ENCODE results near the gene CFC1. TPM values are rescaled to one million over a fixed set of nuclear protein-coding genes. Genes with fewer than 3 reads are reported as not detected.
A peak's percentile ranks its signal among the peaks of the same experiment; 100 is the strongest.
"Not testable (repeated sequence)": the region's sequence is repeated elsewhere in the genome, so short reads cannot be mapped to it uniquely, and the experiment has no call there.

The CFC1 gene
- total RNA-seq, 5 donors from 2014 or later (not counting 1 experiment from before 2014, with no cell fraction given), result not detected

DNA sequence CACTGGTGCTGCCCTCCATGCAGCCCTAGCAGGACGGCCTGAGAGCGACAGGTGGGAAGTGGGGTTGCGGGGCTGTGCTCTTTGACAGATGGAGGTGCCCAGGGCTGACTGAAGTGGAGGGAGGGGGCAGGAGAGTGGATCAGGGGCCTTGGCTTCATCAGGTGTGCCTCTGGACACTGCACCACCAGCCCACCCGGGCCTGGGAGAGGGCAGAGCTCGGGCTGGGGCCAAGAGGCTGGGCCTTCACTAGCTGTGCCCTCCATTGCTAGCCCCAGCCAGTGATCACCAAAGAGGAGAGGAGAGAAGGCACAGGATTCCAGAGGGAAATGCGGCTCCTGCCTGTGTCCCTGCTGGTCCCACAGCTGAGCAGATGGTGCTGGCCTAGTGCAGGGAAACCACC lies 2.6 kb downstream of the CFC1 start:
- CTCF ChIA-PET; H3K4me1 Mint-ChIP-seq; H3K4me3 Mint-ChIP-seq; DNase-seq; H3K27ac Mint-ChIP-seq; H3K27me3 Mint-ChIP-seq; H3K27me3 ChIP-seq (replicated peaks in 1 of 2; ENCODE audit: control insufficient read depth in 2 of 2, extremely low read depth in 1 of 2, insufficient read depth in 2 of 2, low read length in 1 of 2); H3K36me3 Mint-ChIP-seq; H3K27ac ChIP-seq (ENCODE audit: low read length); ATAC-seq (replicated peaks in 1 of 4); H3K9me3 ChIP-seq; H3K36me3 ChIP-seq (ENCODE audit: control insufficient read depth in 2 of 2, extremely low read depth in 1 of 2, insufficient read depth in 1 of 2, low read length in 1 of 2); H3K4me1 ChIP-seq (ENCODE audit: control insufficient read depth in 1 of 2, extremely low read depth in 1 of 2, insufficient read depth in 2 of 2, low read length in 2 of 2); H3K4me3 ChIP-seq (ENCODE audit: control insufficient read depth in 1 of 2, extremely low read depth in 1 of 2, low read length in 1 of 2); H3K9me3 Mint-ChIP-seq; POLR2A ChIA-PET: not testable (repeated sequence)
- WGBS (ENCODE audit: insufficient coverage), result no CpG with 5 or more reads among the region's 6 CpGs

DNA sequence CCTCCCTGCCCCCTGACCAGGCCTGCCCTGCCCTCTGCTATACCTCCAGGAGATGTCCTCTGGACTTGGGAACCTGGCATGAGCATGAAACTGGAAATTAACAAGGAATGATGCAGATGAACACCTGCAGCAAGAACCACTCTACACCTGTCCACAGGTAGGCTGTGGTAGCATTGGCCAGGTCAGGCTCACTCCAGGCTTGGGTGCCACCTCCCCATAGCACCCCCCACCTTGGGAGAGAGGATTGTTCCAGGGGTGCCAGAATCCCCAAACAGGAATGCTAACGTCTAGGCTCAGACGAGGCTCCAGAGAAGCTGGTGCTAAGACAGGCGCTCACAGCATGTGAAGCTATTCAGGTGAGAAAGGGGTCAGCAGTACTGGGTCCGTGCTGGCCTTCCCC lies 5.4 kb downstream of the CFC1 start:
- H3K27me3 Mint-ChIP-seq; ATAC-seq (replicated peaks in 1 of 4); H3K4me3 ChIP-seq (ENCODE audit: control insufficient read depth in 1 of 2, extremely low read depth in 1 of 2, low read length in 1 of 2); H3K9me3 Mint-ChIP-seq; H3K27ac Mint-ChIP-seq; H3K9me3 ChIP-seq; H3K27me3 ChIP-seq (replicated peaks in 1 of 2; ENCODE audit: control insufficient read depth in 2 of 2, extremely low read depth in 1 of 2, insufficient read depth in 2 of 2, low read length in 1 of 2); DNase-seq; H3K4me1 ChIP-seq (ENCODE audit: control insufficient read depth in 1 of 2, extremely low read depth in 1 of 2, insufficient read depth in 2 of 2, low read length in 2 of 2); POLR2A ChIA-PET; H3K27ac ChIP-seq (ENCODE audit: low read length); H3K4me3 Mint-ChIP-seq; CTCF ChIA-PET; H3K36me3 Mint-ChIP-seq; H3K4me1 Mint-ChIP-seq; H3K36me3 ChIP-seq (ENCODE audit: control insufficient read depth in 2 of 2, extremely low read depth in 1 of 2, insufficient read depth in 1 of 2, low read length in 1 of 2): not testable (repeated sequence)
- WGBS (ENCODE audit: insufficient coverage), result no CpG with 5 or more reads among the region's 4 CpGs

DNA sequence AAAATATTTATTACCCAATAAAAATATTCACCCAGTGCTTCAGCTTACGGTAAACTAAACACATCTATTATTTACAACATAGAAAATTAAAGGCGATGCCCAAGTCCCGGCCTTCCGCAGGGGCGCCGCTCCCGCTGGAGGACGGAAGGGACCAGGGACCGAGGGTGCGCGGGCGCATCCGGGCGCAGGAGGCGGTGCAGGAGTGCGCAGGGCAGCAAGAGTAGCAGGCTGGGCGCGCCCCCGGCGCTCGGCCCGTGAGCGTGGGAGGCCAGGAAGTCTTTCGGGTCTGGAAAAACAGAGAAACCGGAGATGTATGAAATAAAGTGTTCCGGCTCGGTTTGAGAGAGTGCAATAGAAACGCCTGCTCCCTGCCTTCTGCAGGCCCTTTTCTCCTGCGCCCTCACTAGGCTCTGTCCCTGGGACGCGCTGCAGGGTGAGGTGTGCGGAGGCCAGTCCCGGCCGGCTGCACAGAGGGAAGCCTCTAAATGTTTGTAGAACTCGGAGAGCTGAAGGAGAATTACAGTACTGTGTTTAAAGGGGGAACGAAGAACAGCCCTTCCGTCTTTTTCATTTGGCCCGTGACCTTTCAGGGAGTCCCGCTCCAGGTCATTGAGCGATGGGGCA lies 6.5 kb downstream of the CFC1 start:
- H3K9me3 ChIP-seq; H3K27me3 ChIP-seq (replicated peaks in 1 of 2; ENCODE audit: control insufficient read depth in 2 of 2, extremely low read depth in 1 of 2, insufficient read depth in 2 of 2, low read length in 1 of 2); H3K9me3 Mint-ChIP-seq; H3K36me3 Mint-ChIP-seq; H3K27me3 Mint-ChIP-seq; POLR2A ChIA-PET; DNase-seq; H3K4me3 ChIP-seq (ENCODE audit: control insufficient read depth in 1 of 2, extremely low read depth in 1 of 2, low read length in 1 of 2); CTCF ChIA-PET; H3K4me1 ChIP-seq (ENCODE audit: control insufficient read depth in 1 of 2, extremely low read depth in 1 of 2, insufficient read depth in 2 of 2, low read length in 2 of 2); H3K4me1 Mint-ChIP-seq; H3K36me3 ChIP-seq (ENCODE audit: control insufficient read depth in 2 of 2, extremely low read depth in 1 of 2, insufficient read depth in 1 of 2, low read length in 1 of 2); H3K4me3 Mint-ChIP-seq; ATAC-seq (replicated peaks in 1 of 4); H3K27ac Mint-ChIP-seq; H3K27ac ChIP-seq (ENCODE audit: low read length): not testable (repeated sequence)
- 63% methylated on average over 4 of the region's 40 CpGs for WGBS (ENCODE audit: insufficient coverage)

DNA sequence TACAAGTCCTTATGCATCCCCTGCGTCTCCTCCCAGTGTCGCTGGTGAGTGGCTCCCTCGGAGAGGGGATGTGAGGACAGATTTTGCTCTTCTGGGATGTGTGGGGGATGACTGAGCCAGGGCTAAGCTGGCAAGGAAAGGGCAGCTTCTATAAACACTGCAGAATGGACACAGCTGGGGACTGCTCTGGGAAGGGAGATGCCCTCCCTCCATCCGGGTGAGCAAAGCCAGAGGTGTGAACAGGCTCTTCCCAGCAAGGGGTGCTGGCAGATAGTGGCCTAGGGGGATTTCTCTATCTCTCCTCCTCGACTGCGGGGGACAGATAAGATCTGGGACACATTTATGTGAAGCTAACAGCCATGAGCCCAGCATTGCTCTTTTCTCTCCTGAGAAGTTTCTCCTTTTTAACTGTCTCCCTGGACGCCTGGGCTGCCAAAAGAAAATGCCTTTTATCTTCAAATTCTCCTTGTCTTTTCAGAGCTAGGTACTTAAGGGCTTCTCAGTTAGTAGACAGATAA lies 8.5 kb downstream of the CFC1 start:
- H3K36me3 ChIP-seq (ENCODE audit: control insufficient read depth in 2 of 2, extremely low read depth in 1 of 2, insufficient read depth in 1 of 2, low read length in 1 of 2); POLR2A ChIA-PET; H3K4me1 ChIP-seq (ENCODE audit: control insufficient read depth in 1 of 2, extremely low read depth in 1 of 2, insufficient read depth in 2 of 2, low read length in 2 of 2); H3K4me3 ChIP-seq (ENCODE audit: control insufficient read depth in 1 of 2, extremely low read depth in 1 of 2, low read length in 1 of 2); CTCF ChIA-PET; H3K9me3 ChIP-seq; H3K9me3 Mint-ChIP-seq; DNase-seq; H3K4me3 Mint-ChIP-seq; H3K36me3 Mint-ChIP-seq; H3K27ac ChIP-seq (ENCODE audit: low read length); H3K27ac Mint-ChIP-seq; H3K27me3 Mint-ChIP-seq; H3K4me1 Mint-ChIP-seq; H3K27me3 ChIP-seq (replicated peaks in 1 of 2; ENCODE audit: control insufficient read depth in 2 of 2, extremely low read depth in 1 of 2, insufficient read depth in 2 of 2, low read length in 1 of 2): not testable (repeated sequence)
- WGBS (ENCODE audit: insufficient coverage), result no CpG with 5 or more reads among the region's 7 CpGs
- peak in 1 of 4 experiments; percentile 12 for ATAC-seq (replicated peaks in 1 of 4)

DNA sequence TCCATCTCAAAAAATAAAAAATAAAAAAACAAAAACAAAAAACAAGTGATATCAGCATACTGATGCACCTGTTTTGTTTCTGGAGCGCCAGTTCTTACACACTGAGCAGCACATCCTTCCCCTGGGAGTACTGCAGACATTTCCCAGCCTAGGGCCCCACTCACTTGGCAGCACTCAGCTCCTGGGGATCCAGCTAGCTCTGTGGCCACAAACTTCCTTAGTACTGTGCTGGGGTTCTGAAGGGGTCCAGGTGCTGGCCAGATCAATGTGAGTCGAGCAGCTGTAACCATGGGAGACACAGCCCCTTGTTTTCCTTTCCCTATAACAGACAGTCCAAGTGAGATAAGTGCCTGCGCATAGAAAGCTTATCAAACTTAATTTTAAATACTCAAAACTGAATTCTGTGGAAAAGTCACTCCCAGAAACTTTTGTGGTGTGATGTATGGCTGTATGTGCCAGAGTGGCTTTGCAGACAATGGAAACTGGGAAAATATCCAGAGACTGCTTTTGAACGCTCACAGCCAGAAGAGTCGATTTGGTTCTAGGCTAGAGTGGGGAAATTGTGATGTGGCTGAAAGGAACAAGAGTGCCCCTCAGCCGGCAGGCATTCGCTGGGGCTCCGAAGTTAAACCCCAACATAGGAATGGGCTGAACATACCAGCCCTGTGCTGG lies 9.1 kb downstream of the CFC1 start:
- POLR2A ChIA-PET; H3K4me3 Mint-ChIP-seq; ATAC-seq (replicated peaks in 1 of 4); H3K4me1 ChIP-seq (ENCODE audit: control insufficient read depth in 1 of 2, extremely low read depth in 1 of 2, insufficient read depth in 2 of 2, low read length in 2 of 2); H3K36me3 ChIP-seq (ENCODE audit: control insufficient read depth in 2 of 2, extremely low read depth in 1 of 2, insufficient read depth in 1 of 2, low read length in 1 of 2); H3K27me3 Mint-ChIP-seq; H3K4me3 ChIP-seq (ENCODE audit: control insufficient read depth in 1 of 2, extremely low read depth in 1 of 2, low read length in 1 of 2); CTCF ChIA-PET; H3K9me3 Mint-ChIP-seq; H3K4me1 Mint-ChIP-seq; H3K27me3 ChIP-seq (replicated peaks in 1 of 2; ENCODE audit: control insufficient read depth in 2 of 2, extremely low read depth in 1 of 2, insufficient read depth in 2 of 2, low read length in 1 of 2); DNase-seq; H3K27ac ChIP-seq (ENCODE audit: low read length); H3K36me3 Mint-ChIP-seq; H3K9me3 ChIP-seq; H3K27ac Mint-ChIP-seq: not testable (repeated sequence)
- WGBS (ENCODE audit: insufficient coverage), result no CpG with 5 or more reads among the region's 8 CpGs

DNA sequence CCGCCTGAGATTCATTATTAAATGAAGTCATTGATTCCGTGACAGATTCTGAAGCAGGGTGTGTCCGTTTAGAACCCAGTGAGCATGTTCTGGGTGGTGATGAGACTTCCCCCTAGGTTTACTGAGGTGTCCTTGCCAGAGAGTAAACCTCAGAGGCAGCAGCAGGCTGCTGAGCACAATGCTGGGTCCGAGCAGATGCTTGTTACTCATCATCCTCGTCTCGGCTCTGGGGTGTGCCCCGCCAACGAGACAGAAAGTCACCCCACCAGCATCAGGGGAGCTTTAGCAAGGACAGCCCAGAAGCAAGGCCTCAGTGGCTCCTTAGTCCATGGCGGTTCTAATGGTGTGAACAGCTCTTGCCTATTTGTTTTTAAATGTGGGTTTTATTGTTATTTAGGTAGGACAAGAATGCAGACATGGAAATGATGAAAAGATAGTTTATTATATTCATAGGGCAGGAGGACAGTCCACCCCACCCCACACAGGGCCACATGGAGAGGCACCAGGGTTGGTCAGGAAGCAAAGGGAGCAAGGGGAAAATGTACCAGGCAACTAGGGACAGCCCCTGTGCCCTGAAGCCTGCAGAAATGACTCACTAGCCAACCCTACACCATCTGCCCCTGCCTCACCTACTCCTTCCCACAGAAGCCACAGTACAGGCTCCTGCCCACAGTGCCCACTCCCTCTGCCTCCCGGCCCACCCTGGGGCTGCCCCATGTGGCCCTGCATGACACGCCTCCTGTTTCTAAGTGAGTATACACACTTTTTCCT lies 10.5 kb downstream of the CFC1 start:
- H3K4me1 ChIP-seq (ENCODE audit: control insufficient read depth in 1 of 2, extremely low read depth in 1 of 2, insufficient read depth in 2 of 2, low read length in 2 of 2); H3K27me3 ChIP-seq (replicated peaks in 1 of 2; ENCODE audit: control insufficient read depth in 2 of 2, extremely low read depth in 1 of 2, insufficient read depth in 2 of 2, low read length in 1 of 2); H3K36me3 Mint-ChIP-seq; H3K4me3 ChIP-seq (ENCODE audit: control insufficient read depth in 1 of 2, extremely low read depth in 1 of 2, low read length in 1 of 2); H3K4me1 Mint-ChIP-seq; H3K27me3 Mint-ChIP-seq; H3K9me3 Mint-ChIP-seq; H3K36me3 ChIP-seq (ENCODE audit: control insufficient read depth in 2 of 2, extremely low read depth in 1 of 2, insufficient read depth in 1 of 2, low read length in 1 of 2); DNase-seq; POLR2A ChIA-PET; H3K27ac Mint-ChIP-seq; CTCF ChIA-PET; H3K9me3 ChIP-seq; H3K27ac ChIP-seq (ENCODE audit: low read length); H3K4me3 Mint-ChIP-seq: not testable (repeated sequence)
- no CpG with 5 or more reads among the region's 11 CpGs for WGBS (ENCODE audit: insufficient coverage)
- peak; percentile 20 to 32 (median 23) for ATAC-seq (replicated peaks in 1 of 4)

Data from T-cell (primary cell).